GM18951 (cell line): ENCODE results near the gene FBXO17.
"Not testable (repeated sequence)": the region's sequence is repeated elsewhere in the genome, so short reads cannot be mapped to it uniquely, and the experiment has no call there.

Source experiments
- POLR2A ChIP-seq: IDR thresholded peaks from 4 replicates; pipeline ENCODE4 v1.6.1; 2011; ENCODE audit warnings: mild to moderate bottlenecking; ENCODE audit not compliant: insufficient read length, insufficient read depth; ENCODE audit errors: extremely low read depth
- in situ Hi-C: fragments of 300-500 bp; cut with MboI; formaldehyde crosslinking; loops from one replicate; pipeline ENCODE4 v1.12.0; 2022; ENCODE audit warnings: low sequenced_read_pairs, mixed read lengths, inconsistent platforms; ENCODE audit not compliant: unreplicated experiment

FBXO17 gene

DNA sequence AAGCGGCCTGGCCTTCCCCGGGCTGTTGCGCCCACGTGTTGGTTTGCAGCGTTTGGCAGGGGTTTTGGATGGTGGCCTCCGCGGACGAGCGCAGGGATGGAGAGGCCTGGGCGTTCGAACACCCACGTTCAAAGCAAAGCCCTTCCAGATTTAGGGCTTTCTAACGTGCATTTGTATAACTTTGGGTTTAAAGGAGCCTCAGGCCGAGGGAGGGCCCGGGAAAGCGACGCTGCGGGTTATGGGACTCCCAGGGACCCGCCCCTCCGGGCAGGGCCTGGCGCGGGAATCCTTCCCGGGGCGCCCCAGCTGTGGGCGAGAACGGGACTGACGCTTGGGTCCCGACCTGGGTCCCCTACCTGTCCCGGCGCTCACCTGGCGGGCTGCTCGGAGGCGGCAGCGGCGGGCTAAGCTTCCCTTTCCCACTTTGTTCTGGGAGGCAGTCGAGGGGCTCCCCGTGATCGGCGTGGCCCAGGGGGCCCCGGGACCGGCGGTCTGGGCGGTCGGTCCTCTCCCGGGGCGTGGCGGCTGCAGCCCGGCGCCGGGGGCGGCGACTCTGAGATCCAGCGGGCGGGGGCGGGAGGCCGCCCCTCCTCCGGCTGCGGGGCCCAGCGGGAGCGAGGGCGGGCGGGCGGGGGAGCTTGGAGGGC is at the start of gene FBXO17:
Gene FBXO17, minus strand, starts transcription at position 529 of the 647 bp plus-strand sequence. CDS start 25,423 bp downstream, outside the sequence.
- TF ChIP-seq POLR2A, result no peak
- in situ Hi-C loops, result no loop called here

DNA sequence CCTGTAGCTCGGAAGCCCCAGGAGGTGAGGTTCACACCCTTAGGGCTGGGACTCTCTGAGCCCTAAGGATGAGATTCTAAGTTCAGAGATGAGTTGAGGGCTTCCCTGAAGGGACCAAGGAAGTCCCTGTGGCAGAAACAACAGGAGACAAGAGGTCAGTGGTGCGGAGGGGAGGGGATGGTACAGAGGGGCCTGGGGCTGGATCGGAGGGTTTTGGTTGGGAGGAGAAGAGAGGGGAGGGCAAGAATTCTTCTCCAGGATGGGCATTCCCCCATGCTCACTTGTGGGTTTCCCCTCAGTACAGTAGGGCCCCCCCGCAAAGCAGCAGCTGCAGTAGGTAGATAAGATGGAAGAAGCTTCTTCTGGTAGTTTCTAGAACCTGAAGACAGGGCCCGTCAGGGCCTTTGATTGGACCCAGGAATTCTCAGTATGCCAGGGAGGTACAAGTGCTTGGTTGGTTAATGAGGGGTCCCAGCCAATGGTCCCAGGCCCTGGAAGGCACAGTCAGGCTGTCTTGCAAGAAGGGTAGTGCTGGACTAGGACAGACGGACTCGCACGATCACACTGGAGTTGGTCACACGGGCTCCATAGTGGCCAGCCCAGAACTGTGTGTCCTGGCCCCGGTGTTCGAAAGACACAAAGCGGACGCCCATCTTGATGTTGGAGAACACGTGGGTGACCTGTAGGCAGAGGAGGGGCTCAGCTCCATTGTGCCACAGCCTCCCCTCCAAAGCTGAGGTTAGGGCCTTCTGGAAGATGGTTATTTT is 49.5 kb upstream of the FBXO17 start:
- in situ Hi-C loops, result no loop called here
- TF ChIP-seq POLR2A, result no peak

DNA sequence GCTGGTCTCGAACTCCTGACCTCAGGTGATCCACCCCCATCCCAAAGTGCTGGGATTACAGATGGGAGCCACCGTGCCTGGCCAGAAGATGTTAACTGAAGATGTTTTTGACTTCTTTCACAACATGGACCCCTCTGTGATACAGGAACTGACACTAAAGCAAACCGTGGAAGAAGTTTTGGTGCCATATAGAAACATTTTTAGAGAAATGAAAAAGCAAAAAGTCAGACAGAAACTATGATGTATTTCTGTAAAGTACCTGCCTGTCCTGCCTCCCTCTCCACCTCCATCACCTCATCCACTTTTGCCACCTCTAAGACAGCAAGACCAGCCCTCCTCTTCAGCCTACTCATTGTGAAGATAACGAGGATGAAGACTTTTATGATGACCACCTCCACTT is 45.5 kb upstream of the FBXO17 start:
- in situ Hi-C loops, result no loop called here
- TF ChIP-seq POLR2A, result no peak

DNA sequence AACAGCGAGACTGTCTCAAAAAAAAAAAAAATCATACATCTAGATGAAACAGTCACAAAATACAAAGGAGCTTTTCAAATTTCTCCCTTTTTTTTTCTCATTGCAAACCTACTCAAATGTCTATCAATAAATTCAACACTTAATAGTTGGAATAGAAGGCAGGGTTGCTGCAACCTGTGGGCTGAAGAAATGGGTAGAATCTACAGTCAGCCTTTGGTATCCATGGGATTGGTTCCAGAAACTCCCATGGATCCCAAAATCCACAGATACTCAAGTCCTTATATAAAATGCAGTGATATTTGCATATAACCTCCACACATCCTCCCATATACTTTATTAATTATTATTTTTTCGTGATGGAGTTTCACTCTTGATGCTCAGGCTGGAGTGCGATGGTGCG is 42.1 kb upstream of the FBXO17 start:
- TF ChIP-seq POLR2A, result no peak
- in situ Hi-C loops, result no loop called here

DNA sequence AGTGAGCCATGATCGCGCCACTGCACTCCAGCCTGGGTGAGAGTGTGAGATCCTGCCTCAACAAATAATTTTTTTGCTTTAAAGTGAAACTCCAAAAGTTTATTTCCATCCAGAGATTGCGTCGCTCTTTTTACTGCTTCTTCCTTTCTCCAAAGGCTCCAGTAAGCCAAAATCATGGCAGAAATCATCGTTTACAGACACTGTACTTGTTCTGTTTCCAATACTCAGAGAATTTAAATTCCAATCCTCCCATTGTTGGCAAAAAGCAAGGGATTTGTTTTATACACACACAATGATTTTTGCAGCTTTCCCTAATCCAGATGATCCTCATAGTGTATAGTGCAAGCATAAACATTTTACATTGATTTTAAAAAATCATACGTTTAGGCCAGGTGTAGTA is 41.5 kb upstream of the FBXO17 start:
- in situ Hi-C loops, result no loop called here
- TF ChIP-seq POLR2A, result no peak

DNA sequence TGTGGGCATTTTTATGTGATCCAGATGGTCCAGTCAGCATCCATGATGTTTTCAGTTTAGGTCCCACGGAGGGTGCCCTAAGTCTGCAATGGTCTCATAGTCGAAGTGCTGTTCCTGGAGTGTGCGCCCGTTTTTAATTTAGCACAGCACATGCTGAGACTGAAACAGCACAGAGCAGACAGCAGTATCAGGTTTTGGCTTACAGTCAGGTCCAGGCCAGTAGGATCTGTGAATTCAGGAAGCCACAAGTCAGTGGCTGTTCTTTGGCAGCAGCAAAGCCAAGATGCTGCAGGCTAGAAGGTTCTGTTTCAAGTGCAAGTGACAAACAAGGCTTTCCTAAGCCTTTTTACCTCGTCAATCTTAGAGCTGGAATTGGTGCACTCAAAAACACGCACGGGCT is 38.5 kb upstream of the FBXO17 start:
- TF ChIP-seq POLR2A, result no peak
- in situ Hi-C loops, result no loop called here

GRCh38 chr19:39009001-39009400 is 33.5 kb upstream of the FBXO17 start:
- no peak for TF ChIP-seq POLR2A
- in situ Hi-C loops, result no loop called here

- TF ChIP-seq POLR2A, result no peak
- in situ Hi-C loops, result no loop called here
Measured at GRCh38 chr19:39008137-39008536, 32.6 kb upstream of the FBXO17 start.

- in situ Hi-C loops, result no loop called here
- no peak for TF ChIP-seq POLR2A
Measured at GRCh38 chr19:39007096-39007495, 31.6 kb upstream of the FBXO17 start.

- in situ Hi-C loops, result no loop called here
- no peak for TF ChIP-seq POLR2A
Measured at GRCh38 chr19:39004403-39004802, 28.9 kb upstream of the FBXO17 start.

DNA sequence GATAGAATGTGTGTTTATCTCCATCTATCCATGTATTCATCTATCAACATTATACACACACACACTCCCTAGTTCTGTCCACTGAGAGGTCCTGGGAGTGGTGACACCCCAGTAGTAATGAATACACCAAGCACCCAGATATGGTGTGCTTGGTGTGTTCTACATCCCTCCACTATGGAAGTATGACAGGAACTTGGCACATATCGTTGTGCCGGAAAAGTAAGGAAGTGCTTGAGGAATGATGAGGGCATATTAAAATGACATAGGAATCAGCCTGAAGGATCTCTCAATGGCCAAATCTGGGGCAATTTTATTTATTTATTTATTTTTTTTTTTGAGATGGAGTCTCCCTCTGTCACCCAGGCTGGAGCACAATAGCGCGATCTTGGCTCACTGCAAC is 28.3 kb upstream of the FBXO17 start:
- no peak for TF ChIP-seq POLR2A
- in situ Hi-C loops, result no loop called here

DNA sequence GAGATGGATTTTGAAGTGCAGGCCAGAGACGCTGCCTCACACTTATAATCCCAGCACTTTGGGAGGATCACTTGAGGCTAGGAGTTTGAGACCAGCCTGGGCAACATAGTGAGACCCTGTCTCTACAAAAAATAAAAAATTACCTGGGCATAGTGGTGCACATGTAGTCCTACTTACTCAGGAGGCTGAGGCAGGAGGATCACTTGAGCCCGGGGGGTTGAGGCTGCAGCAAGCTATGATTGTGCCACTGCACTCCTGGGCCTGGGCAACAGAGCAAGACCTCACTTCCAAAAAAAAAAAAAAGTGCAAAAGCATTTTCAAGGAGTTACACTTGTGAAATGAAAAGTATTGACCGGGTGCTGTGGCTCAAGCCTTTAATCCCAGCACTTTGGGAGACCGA is 27.6 kb upstream of the FBXO17 start:
- no peak for TF ChIP-seq POLR2A
- in situ Hi-C loops, result no loop called here

GRCh38 chr19:39001041-39001440 is 25.5 kb upstream of the FBXO17 start:
- in situ Hi-C loops, result no loop called here
- no peak for TF ChIP-seq POLR2A

DNA sequence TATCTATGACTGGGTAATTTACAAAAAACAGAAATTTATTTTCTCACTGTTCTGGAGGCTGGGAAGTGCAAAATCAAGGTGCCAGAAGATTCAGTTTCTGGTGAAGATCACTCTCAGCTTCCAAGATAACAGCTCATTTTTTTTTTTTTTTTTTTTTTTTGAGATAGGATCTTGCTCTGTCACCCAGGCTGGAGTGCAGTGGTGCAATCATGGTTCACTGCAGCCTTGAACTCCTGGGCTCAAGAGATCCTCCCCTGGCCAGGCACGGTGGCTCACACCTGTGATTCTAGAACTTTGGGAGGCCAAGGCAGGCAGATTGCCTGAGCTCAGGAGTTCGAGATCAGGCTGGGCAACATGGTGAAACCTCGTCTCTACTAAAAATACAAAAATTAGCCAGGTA is 22.0 kb upstream of the FBXO17 start:
- in situ Hi-C loops, result not testable (repeated sequence)

DNA sequence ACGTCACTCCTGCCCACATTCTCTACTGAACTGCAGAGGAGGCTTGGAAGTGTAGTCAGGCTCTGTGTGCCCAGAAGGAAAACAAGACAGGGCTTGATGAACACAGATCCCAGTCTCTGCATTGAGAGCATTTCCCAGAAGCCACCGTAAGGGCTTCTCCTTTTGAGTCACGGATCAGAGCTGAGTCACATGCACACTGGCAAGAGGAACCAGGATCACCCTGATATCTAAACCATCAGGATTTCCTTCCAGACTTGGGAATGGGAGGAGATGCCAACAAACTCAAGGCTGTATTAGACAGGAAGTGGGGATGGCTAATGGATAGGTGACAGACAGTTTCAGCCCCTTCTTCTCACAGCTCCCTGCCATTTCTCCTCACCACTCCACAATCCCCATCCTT is 17.7 kb upstream of the FBXO17 start:
- no peak for TF ChIP-seq POLR2A
- in situ Hi-C loops, result no loop called here
